Upper lobe of right lung (tissue), 1 donor: Measurements from ENCODE around the gene SPIB. TPM values are rescaled to one million over a fixed set of nuclear protein-coding genes. Genes with fewer than 3 reads are reported as not detected.

Experiments
- ATAC-seq: fragments of 200-7000 bp; cut with Tn5 transposase; one replicate; pipeline ENCODE4 v1.9.1; 2020; ENCODE audit warnings: mild to moderate bottlenecking, moderate library complexity
- DNase-seq: peaks from one replicate; pipeline ENCODE4 v3.0.0-alpha.2; 2020
- H3K27ac ChIP-seq: fragments of 200-600 bp; one replicate; pipeline ENCODE4 v1.8.0; 2022
- H3K27me3 ChIP-seq: fragments of 200-600 bp; one replicate; pipeline ENCODE4 v1.8.0; 2022; ENCODE audit warnings: mild to moderate bottlenecking
- H3K36me3 ChIP-seq: fragments of 200-600 bp; one replicate; pipeline ENCODE4 v1.8.0; 2022
- H3K4me1 ChIP-seq: fragments of 200-600 bp; one replicate; pipeline ENCODE4 v1.8.0; 2022
- H3K4me3 ChIP-seq: fragments of 200-600 bp; one replicate; pipeline ENCODE4 v1.8.0; 2022; ENCODE audit warnings: mild to moderate bottlenecking
- H3K9me3 ChIP-seq: fragments of 200-600 bp; one replicate; pipeline ENCODE4 v1.8.0; 2022
- CTCF ChIP-seq: fragments of 200-600 bp; IDR thresholded peaks from one replicate; pipeline ENCODE4 v1.8.0; 2022; ENCODE audit warnings: antibody characterized with exemption
- intact Hi-C: fragments of 100-400 bp; cut with DNase I; formaldehyde crosslinking; loops from one replicate; pipeline ENCODE4 v1.11.0; 2022
- total RNA-seq: library from RNA; stranded (reverse); fragmentation: NEBNext Ultra II Directional; extraction: Animal tissue kit (Norgen Biotek cat#: 25700); gene quantifications from one replicate; pipeline ENCODE4 v1.2.1, GENCODE V29; 2021
- donor health status: DM: no; HTN: yes; CAD: no; lungs with severe emphysema.

The SPIB gene
- total RNA-seq, 1 donor from 2014 or later, result 0.52 TPM

DNA sequence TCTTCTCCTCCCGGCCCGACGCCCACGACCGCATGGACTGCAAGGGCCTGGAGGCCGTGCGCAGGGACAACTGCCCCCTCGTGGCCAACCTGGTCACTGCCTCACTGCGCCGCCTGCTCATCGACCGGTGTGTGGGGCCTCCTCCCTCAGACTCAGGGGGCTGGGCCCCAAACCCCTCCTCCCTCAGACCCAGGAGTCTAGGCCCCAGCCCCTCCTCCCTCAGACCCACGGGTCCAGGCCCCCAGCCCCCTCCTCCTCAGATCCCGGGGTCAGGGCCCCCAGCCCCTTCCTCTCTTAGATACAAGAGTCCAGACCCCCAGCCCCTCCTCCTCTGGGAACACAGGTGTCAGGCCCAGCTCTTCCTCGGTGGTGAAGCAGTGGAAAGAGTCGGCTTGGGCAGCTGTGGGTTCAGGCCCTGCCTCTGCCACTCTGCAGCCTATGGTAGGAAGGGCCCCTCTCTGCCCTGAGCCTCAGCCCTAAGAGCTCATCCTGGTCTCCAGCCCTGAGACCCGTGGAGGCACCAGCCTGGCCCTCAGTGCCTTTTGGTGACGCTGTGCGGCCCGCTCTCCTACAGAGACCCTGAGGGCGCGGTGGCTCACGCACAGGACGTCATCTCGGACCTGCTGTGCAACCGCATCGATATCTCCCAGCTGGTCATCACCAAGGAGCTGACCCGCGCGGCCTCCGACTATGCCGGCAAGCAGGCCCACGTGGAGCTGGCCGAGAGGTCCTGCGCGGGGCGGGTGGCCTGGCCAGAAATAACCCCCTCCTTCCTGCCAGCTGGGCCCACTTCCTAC lies 3.7 kb upstream of the SPIB start:
- Histone ChIP-seq H3K9me3 (no peaks in the 10 kb centered on the region), H3K27me3 (peaks cover 22% of the 10 kb centered on the region), H3K27ac (no peak overlapping the region), H3K4me1 (no peaks in the 10 kb centered on the region), H3K36me3 (no peaks in the 10 kb centered on the region), H3K4me3 (no peak overlapping the region)
- intact Hi-C loops, result loop anchor here (5.0 kb wide), 1 partner anchor 48 kb away; the partner anchor contains the start of gene NAPSA
- DNase-seq, result peak; percentile 92
- peak; percentile 92 for TF ChIP-seq CTCF
- peak; percentile 91 for ATAC-seq

DNA sequence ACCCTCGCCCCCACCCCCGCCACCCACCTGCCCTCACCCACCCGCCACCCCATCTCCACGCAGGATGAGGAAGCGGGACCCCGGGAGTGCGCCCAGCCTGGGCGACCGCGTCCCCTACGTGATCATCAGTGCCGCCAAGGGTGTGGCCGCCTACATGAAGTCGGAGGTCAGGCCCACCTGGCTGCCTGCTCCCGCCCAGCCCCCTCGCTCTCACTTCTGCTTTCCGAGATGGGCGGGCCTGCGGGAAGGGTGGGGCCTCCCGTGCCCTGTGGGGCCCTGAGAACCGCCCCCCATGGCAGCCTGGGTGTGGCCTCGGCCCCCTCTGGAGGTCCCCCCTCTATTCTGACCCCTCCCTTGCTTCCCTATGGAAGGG lies 3.1 kb upstream of the SPIB start:
- H3K9me3 ChIP-seq, result no peaks in the 10 kb centered on the region
- TF ChIP-seq CTCF, result no peak
- no peaks in the 10 kb centered on the region for H3K4me1 ChIP-seq
- H3K27ac ChIP-seq, result no peak overlapping the region
- H3K36me3 ChIP-seq, result no peaks in the 10 kb centered on the region
- H3K27me3 ChIP-seq, result peaks cover 22% of the 10 kb centered on the region
- DNase-seq, result peak; percentile 80
- no peak overlapping the region for H3K4me3 ChIP-seq
- ATAC-seq, result peak; percentile 68
- intact Hi-C loops, result loop anchor here (5.0 kb wide), 1 partner anchor 48 kb away; the partner anchor contains the start of gene NAPSA

- H3K27me3 ChIP-seq, result peaks cover 29% of the 10 kb centered on the region
- TF ChIP-seq CTCF, result no peak
- H3K4me3 ChIP-seq, result no peak overlapping the region
- H3K36me3 ChIP-seq, result no peaks in the 10 kb centered on the region
- H3K27ac ChIP-seq, result no peak overlapping the region
- H3K9me3 ChIP-seq, result no peaks in the 10 kb centered on the region
- ATAC-seq (no peak), DNase-seq (no peak)
- no peaks in the 10 kb centered on the region for H3K4me1 ChIP-seq
- intact Hi-C loops, result loop anchor here (5.0 kb wide), 1 partner anchor 49 kb away; the partner anchor contains the start of gene NAPSA
Measured at GRCh38 chr19:50416034-50416977, 2.4 kb upstream of the SPIB start.

DNA sequence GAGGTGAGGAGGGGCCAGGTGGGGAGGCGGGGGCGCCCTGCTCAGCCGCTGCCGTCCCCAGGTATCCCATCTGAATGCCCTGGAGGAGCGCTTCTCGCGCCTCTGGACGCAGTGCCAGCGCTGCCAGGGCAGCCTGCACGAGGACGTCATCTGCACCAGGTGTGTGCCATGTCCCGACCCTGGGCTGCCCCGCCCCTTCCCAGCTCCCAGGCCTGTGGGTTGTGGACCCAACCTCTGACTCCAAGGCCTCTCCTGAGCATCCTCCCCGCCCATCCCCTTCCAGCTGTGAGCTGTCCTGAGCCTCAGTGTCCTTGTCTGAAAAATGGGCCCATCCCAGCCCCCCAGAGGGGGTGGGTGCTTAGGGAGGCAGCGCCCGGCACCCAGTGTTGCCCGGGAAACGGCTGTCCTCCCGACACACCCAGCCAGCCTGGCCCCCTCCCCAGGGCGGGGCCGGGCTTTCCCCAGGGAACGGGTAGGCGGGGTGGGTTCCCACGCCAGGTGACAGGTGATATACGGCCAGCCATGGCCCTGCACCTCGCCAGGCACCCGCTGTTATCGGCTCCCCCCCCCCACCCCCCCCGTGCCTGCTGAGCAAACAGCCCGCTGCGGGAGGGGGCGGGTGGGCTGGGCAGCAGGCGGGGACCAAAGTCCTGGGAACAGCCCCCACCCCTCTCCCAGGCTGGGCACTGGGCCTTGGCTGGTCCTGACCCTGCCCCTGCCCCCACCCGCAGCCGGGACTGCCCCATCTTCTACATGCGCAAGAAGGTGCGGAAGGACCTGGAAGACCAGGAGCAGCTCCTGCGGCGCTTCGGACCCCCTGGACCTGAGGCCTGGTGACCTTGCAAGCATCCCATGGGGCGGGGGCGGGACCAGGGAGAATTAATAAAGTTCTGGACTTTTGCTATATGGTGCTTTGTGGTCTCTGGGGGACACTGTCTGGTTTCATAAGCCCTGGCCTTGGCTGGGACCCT lies 1.3 kb upstream of the SPIB start:
- no peaks in the 10 kb centered on the region for H3K9me3 ChIP-seq
- no peak for TF ChIP-seq CTCF
- no peaks in the 10 kb centered on the region for H3K4me1 ChIP-seq
- H3K36me3 ChIP-seq, result no peaks in the 10 kb centered on the region
- H3K4me3 ChIP-seq, result no peak overlapping the region
- no peak overlapping the region for H3K27ac ChIP-seq
- DNase-seq, result no peak
- no peak for ATAC-seq
- H3K27me3 ChIP-seq, result peaks cover 33% of the 10 kb centered on the region
- intact Hi-C loops, result loop anchor here (5.0 kb wide), 1 partner anchor 50 kb away; the partner anchor contains the start of gene NAPSA
